Mammary epithelial cell (primary cell): ENCODE measurements around the gene MID1.

ENCODE experiments used
- CTCF ChIP-seq, 2 donors: IDR thresholded peaks in 1 of 2; conservative IDR thresholded peaks in 1 of 2; 2 replicates each; pipeline ENCODE4 v1.5.1; 2011 to 2012; ENCODE audit warnings: inconsistent platforms in 2 of 2, low read length in 2 of 2, mild to moderate bottlenecking in 2 of 2, control low read depth in 1 of 2, low read depth in 1 of 2; ENCODE audit not compliant: insufficient read depth in 1 of 2; ENCODE audit errors: extremely low read depth in 1 of 2
- EZH2 ChIP-seq: IDR thresholded peaks from 2 replicates; pipeline ENCODE4 v1.6.1; 2012; ENCODE audit warnings: low read length, inconsistent platforms, borderline replicate concordance

GRCh38 chrX:10667143-10667542, 46.8 kb upstream of the MID1 start:
- no peak for TF ChIP-seq CTCF (conservative IDR thresholded peaks at IDR 0.05 in 1 of 2, IDR thresholded peaks at IDR 0.05 in 1 of 2; ENCODE audit: extremely low read depth in 1 of 2, insufficient read depth in 1 of 2, low read depth in 1 of 2, low read length in 2 of 2)
- TF ChIP-seq EZH2 = no peak
